Panc1 (cell line): ENCODE measurements around the gene TPT1. TPM values are rescaled to one million over a fixed set of nuclear protein-coding genes. Genes with fewer than 3 reads are reported as not detected.

Source experiments
- ATAC-seq: fragments of 200-7000 bp; cut with Tn5 transposase; 2 replicates; pipeline ENCODE4 v1.9.1; 2020; ENCODE audit warnings: mild to moderate bottlenecking, moderate library complexity
- BruUV-seq: library from RNA; stranded (reverse); fragments of 400-500 nt; replicated peaks from 2 replicates; lab custom pipeline; 2021; lab: Mats Ljungman, UMichigan
- CTCF ChIA-PET: fragments of 300-600 bp; sonication (Branson Sonifier 250); formaldehyde crosslinking; loops from one replicate; lab custom pipeline; 2022; ENCODE audit warnings: antibody characterized with exemption; lab: Charles Lee
- POLR2A ChIA-PET: fragments of 300-600 bp; sonication (Branson Sonifier 250); formaldehyde crosslinking; loops from one replicate; lab custom pipeline; 2022; ENCODE audit warnings: antibody characterized with exemption; lab: Charles Lee
- DNase-seq: peaks from one replicate; pipeline ENCODE4 v3.0.0-alpha.2; 2010; ENCODE audit warnings: low read depth, low spot score
- H3K27ac ChIP-seq: 2 replicates; pipeline ENCODE4 v1.5.1; 2011; ENCODE audit warnings: mild to moderate bottlenecking, low read length, inconsistent platforms
- H3K27me3 ChIP-seq: fragments of 200-500 bp; sonication (Bioruptor generic); 2 replicates; pipeline ENCODE4 v1.6.0; 2014; ENCODE audit warnings: low read length, inconsistent platforms; ENCODE audit not compliant: control insufficient read depth, insufficient read depth
- H3K36me3 ChIP-seq: fragments of 200-500 bp; sonication (Bioruptor generic); 2 replicates; pipeline ENCODE4 v1.5.1; 2014; ENCODE audit warnings: inconsistent platforms, mild to moderate bottlenecking, low read length, moderate library complexity; ENCODE audit not compliant: control insufficient read depth, insufficient read depth
- H3K4me1 ChIP-seq: 2 replicates; pipeline ENCODE4 v1.5.1; 2011; ENCODE audit warnings: inconsistent platforms, mild to moderate bottlenecking, low read length, moderate library complexity; ENCODE audit not compliant: control insufficient read depth, insufficient read depth
- H3K4me3 ChIP-seq, 2 experiments: 2 replicates each; pipeline ENCODE4 v1.5.1; 2011 to 2012; ENCODE audit warnings: low read depth in 2 of 2, low read length in 2 of 2, mild to moderate bottlenecking in 2 of 2, inconsistent platforms in 1 of 2, moderate library complexity in 1 of 2
- H3K9me3 ChIP-seq: fragments of 200-500 bp; sonication (Bioruptor generic); 2 replicates; pipeline ENCODE4 v1.5.1; 2014; ENCODE audit warnings: low read depth, mild to moderate bottlenecking, inconsistent platforms, low read length, moderate library complexity; ENCODE audit not compliant: control insufficient read depth, insufficient read depth
- CTCF ChIP-seq: fragments of 450-650 bp; IDR thresholded peaks from 2 replicates; pipeline ENCODE4 v1.5.1; 2017; ENCODE audit warnings: mild to moderate bottlenecking
- POLR2AphosphoS5 ChIP-seq: IDR thresholded peaks from 2 replicates; pipeline ENCODE4 v1.6.1; 2012; ENCODE audit warnings: mild to moderate bottlenecking, low read depth, low read length, moderate library complexity
- SIN3A ChIP-seq: IDR thresholded peaks from 2 replicates; pipeline ENCODE4 v1.6.1; 2012; ENCODE audit warnings: low read depth, mild to moderate bottlenecking, low read length, moderate library complexity, borderline replicate concordance; ENCODE audit not compliant: insufficient read depth
- TCF7L2 ChIP-seq: IDR thresholded peaks from 2 replicates; pipeline ENCODE4 v1.6.1; 2011; ENCODE audit warnings: mild to moderate bottlenecking, low read depth, low read length, inconsistent platforms
- in situ Hi-C: cut with HindIII; loops from 2 replicates; pipeline ENCODE4 v1.10.0; 2016; ENCODE audit warnings: low sequenced_read_pairs, low pct_unique_long_range_greater_than_20kb
- intact Hi-C: fragments of 100-400 bp; cut with micrococcal nuclease; formaldehyde crosslinking; loops from one replicate; pipeline ENCODE4 v1.10.0; 2022; ENCODE audit not compliant: unreplicated experiment
- total RNA-seq: library from RNA; stranded (reverse); gene quantifications from one replicate; pipeline ENCODE4 v1.2.1, GENCODE V29; 2021; ENCODE audit not compliant: unreplicated experiment
- TF ChIP-seq, protein P1 (sequence below), 2 experiments: IDR thresholded peaks; 2 replicates each; pipeline ENCODE4 v1.6.1; 2011 to 2012; ENCODE audit warnings: low read depth in 2 of 2, control low read depth in 1 of 2, low read length in 1 of 2, mild to moderate bottlenecking in 1 of 2, moderate library complexity in 1 of 2; ENCODE audit not compliant: insufficient read depth in 1 of 2

Gene TPT1
- total RNA-seq, 1 experiment from 2014 or later: 939 TPM

DNA sequence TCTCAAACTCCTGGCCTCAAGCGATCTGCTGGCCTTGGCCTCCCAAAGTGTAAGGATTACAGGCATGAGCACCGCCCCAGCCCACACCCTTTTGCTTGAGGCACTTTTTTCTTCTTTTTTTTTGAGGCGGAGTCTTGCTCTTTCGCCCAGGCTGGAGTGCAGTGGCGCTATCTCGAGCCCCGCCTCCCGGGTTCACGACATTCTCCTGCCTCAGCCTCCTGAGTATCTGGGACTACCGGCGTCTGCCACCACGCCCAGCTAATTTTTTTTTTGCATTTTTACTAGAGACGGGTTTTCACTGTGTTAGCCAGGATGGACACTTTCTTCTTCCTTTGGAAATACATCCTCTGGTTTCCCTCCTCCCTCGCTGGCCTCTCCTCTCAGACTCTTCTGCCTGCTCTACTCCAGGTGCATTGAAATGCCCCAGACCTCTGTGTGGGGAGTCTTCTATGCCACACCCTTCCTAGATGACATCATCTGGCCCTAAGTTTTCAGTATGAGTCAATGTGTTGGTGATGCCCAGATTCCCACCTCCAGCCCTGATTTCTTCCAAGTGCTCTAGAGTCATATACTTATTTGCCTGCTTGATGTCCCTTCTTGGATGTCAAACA, 20.7 kb upstream of the TPT1 start:
- CTCF ChIA-PET: no interaction called here
- Histone ChIP-seq H3K4me1 (no peaks in the 10 kb centered on the region), H3K9me3 (no peaks in the 10 kb centered on the region), H3K27me3 (no peaks in the 10 kb centered on the region), H3K36me3 (no peaks in the 10 kb centered on the region; the same call in 1 of the 2 replicates), H3K4me3 (no peak overlapping the region), H3K27ac (no peak overlapping the region)
- no peak for ATAC-seq
- DNase-seq: no peak
- POLR2A ChIA-PET: no interaction called here
- in situ Hi-C loops (no loop called here), intact Hi-C loops (no loop called here)
- no TSS peak for BruUV-seq
- TF ChIP-seq TCF7L2: no peak
- TF ChIP-seq, protein P1, sequence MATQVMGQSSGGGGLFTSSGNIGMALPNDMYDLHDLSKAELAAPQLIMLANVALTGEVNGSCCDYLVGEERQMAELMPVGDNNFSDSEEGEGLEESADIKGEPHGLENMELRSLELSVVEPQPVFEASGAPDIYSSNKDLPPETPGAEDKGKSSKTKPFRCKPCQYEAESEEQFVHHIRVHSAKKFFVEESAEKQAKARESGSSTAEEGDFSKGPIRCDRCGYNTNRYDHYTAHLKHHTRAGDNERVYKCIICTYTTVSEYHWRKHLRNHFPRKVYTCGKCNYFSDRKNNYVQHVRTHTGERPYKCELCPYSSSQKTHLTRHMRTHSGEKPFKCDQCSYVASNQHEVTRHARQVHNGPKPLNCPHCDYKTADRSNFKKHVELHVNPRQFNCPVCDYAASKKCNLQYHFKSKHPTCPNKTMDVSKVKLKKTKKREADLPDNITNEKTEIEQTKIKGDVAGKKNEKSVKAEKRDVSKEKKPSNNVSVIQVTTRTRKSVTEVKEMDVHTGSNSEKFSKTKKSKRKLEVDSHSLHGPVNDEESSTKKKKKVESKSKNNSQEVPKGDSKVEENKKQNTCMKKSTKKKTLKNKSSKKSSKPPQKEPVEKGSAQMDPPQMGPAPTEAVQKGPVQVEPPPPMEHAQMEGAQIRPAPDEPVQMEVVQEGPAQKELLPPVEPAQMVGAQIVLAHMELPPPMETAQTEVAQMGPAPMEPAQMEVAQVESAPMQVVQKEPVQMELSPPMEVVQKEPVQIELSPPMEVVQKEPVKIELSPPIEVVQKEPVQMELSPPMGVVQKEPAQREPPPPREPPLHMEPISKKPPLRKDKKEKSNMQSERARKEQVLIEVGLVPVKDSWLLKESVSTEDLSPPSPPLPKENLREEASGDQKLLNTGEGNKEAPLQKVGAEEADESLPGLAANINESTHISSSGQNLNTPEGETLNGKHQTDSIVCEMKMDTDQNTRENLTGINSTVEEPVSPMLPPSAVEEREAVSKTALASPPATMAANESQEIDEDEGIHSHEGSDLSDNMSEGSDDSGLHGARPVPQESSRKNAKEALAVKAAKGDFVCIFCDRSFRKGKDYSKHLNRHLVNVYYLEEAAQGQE (IDR thresholded peaks at IDR 0.05; ENCODE audit: insufficient read depth in 1 of 2, low read depth in 2 of 2, low read length in 1 of 2): no peak
- TF ChIP-seq SIN3A: no peak
- no peak for TF ChIP-seq CTCF
- no peak for TF ChIP-seq POLR2AphosphoS5

DNA sequence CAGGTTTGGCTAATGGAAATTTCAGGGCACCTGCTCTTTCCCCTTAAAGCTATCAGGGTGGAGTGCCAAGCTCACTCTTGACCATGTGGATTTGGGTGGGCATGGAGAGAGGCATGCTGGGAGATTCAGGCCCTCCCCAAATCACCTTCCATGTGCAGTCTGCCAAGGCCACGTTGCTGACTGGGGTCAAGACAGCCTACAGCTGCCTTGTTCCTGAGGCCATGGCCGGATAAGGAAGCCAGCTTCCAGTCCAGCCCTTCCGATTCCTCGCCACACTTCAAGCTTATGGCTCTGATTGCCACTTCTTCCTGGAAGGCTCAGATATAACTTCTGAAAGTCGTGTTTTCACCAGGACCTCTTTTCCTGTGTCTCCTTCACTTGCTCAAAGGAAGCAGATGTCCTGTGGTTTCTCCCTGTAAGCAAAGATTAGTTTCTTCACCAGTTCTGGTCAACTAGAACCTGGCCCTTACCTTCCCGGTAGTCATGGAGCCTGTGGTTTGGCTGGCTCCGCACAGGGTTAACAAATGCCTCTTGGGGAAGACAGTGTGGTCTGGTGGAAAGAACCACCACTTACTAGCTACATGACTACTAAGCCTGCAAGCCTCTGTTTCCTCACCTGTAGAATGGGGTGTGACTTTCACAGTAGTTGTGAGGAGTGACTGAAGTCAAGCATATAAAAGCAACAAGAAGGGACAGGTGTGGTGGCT, 16.1 kb upstream of the TPT1 start:
- POLR2A ChIA-PET: no interaction called here
- CTCF ChIA-PET: no interaction called here
- Histone ChIP-seq H3K4me1 (no peaks in the 10 kb centered on the region), H3K36me3 (no peaks in the 10 kb centered on the region), H3K27me3 (no peaks in the 10 kb centered on the region), H3K27ac (no peak overlapping the region), H3K9me3 (no peaks in the 10 kb centered on the region), H3K4me3 (no peak overlapping the region)
- DNase-seq (no peak), ATAC-seq (no peak)
- in situ Hi-C loops: no loop called here
- no peak for TF ChIP-seq POLR2AphosphoS5
- TF ChIP-seq, protein P1 (IDR thresholded peaks at IDR 0.05; ENCODE audit: insufficient read depth in 1 of 2, low read depth in 2 of 2, low read length in 1 of 2): no peak
- no peak for TF ChIP-seq SIN3A
- no peak for TF ChIP-seq TCF7L2
- TF ChIP-seq CTCF: no peak
- no TSS peak for BruUV-seq
- intact Hi-C loops: no loop called here
